Fibroblast of skin of scalp (primary cell): ENCODE results near the gene PACS2.
A peak's percentile ranks its signal among the peaks of the same experiment; 100 is the strongest.
"Not testable (repeated sequence)": the region's sequence is repeated elsewhere in the genome, so short reads cannot be mapped to it uniquely, and the experiment has no call there.

ENCODE experiments used
- DNase-seq: peaks from one replicate; pipeline ENCODE4 v3.0.0-alpha.2; 2013

The PACS2 gene

DNA sequence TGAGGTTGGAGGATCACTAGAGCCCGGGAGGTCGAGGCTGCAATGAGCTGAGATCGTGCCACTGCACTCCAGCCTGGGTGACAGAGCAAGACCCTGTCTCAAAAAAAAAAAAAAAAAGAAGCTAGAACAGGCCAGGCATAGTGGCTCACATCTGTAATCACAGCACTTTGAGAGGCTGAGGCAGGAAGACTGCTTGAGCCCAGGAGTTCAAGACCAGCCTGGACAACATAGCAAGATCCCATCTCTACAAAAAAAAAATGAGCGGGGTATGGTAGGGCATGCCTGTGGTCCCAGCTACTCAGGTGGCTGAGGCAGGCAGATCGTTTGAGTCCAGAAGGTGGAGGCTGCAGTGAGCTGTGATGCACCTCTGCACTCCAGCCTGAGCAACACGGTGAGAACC lies 25.6 kb upstream of the PACS2 start:
- DNase-seq: not testable (repeated sequence)

DNA sequence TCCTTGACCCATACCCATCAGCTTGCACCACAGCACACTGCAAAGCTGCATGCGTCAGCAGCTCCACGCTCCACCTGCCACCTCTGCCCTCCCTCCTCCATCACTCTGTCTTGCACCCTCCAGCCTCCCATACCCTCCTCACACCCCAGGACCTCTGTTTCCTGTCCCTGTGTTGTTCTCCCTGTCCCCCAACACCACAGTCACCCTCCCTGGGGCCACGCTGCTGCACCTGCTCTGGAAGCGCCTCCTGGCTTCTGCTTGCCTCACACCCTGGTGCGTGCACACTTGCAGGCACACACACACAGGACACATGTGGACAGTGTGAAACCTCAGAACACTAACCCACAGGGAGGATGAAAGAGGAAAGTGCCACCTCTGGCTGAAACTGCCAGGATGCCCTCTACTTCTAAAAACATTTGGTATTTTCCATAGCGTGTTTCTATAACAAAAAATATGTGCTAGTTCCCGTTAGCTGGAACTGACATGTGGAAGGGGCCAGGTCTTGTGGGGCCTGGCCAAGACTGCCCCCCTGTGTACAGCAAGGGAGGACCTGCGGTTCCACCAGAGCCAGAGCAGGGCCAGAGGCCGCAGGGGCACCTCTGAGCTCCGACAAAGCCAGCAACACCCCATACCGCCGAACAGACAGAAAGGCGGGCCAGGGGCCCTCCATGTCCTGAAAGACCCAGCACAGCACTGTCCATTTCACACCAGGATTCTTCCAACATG lies 23.8 kb upstream of the PACS2 start:
- DNase-seq: no peak

DNA sequence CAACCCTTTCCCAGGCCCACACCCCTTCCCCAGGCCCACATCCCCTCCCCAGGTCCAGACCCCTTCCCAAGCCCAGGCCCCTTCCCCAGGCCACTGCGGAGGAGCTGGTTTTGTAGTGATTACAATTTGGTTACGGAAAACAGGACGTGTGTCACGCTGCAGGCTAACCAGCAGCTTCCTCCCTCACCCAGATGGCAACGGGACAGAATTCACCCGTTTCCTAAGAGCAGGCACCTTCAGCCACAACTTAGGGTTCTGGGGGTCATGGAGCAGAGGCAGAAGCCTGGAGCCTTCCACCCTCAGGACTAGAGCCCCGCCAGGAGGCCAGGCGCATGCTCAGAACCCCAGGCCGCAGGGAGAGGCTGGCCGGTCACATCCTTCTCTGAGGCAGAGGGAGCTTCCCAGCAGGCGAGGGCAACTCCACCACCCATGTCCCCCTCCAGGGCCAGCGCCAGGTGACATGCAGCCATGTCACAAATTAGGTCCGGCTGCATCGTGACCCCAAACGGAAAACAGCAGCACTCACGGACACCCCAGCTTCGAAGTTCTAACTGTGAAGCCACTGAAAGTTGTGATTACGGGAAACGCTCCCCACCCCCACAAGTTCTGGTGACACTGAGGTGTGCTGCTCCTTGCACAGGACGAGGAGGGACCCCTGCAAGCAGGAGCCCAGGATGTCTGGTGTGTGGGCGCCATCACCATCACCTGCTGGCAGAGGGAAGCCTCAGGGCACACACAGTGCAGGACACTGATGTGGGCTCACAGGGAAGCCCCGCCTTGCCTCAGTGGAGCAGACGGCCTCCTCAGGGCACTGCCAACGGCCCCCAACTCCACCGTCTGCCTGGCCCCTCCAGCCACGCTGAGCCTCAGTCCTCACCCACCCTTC lies 21.5 kb upstream of the PACS2 start:
- no peak for DNase-seq

DNA sequence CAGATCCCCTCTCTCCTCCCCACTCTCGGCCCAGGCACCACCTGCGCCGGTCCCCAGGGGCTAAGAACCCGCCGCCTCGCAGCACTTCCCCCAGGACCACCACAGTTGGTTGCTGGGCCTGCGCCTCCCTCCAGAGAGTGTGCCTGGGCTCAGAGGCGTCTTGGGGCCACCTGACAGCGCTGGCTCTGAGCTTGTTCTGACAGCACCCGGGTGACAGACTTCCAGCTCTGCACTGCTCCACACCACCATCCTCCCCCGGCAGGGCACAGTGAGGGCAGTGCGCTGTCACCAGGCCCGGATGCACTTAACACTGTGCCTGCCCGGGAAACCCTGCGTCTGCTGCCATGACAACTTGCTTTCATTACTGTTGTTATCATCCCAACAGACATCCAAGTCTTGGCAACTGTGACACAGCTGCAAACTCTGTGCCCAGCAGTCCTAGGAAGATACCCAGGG lies 20.4 kb upstream of the PACS2 start:
- DNase-seq: peak; percentile 34

DNA sequence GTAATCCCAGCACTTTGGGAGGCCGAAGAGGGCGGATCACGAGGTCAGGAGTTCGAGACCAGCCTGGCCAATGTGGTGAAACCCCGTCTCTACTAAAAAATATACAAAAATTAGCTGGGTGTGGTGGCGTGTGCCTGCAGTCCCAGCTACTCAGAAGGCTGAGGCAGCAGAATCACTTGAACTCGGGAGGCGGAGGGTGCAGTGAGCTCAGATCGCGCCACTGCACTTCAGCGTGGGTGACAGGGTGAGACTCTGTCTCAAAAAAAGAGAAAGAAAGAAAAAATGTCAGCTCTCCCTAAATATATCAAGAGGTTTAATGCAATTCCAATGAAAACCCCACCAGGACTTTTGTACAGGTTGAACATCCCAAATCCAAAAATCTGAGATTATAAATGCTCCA lies 17.2 kb upstream of the PACS2 start:
- DNase-seq: not testable (repeated sequence)

DNA sequence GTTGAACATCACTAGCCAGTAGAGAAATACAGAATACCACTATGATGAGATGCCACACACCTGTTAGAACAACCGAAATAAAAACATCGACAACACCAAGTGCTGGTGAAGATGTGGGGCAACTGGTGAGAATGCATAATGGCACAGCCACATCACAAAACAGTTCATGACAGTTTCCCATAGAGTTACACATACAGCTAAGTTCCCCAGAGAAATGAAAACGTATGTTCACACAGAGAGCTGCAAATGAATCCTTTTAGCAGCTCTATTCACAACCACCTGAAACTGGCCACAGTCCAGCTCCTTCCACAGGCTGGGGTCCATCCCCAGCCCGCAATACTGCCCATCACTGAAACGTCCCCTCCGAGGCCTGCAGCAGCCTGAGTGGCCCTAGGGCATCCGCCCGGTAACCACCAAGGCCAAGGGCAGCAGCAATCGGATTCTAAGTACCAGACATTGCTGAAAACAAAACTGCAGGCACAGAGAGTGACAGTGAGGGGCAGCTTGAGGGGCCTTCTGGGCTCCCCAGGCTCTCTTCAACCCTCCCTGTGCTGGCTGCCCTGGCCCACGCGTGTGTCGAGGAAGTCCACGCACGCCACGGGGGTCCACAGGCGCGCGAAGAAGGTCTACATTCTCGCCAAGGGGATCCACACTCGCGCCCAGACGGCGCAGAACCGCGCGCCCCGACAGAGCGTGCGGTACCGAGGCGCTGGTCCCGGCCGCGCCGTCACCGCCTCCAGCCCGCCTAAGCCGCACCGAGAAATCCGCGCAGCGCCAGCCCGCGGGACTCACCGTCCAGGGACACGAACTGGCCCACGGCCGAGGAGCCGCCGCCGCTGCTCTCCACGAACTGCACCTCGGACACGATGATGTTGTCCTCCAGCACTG lies 14.7 kb upstream of the PACS2 start:
- no peak for DNase-seq

- peak; percentile 93 for DNase-seq
These were observed 13.9 kb upstream of the PACS2 start, which contains the start of gene BRF1 for GRCh38 chr14:105300542-105301102. Gene BRF1 (minus strand): TSS chr14:105301001. CDS start chr14:105300629, 372 bp downstream.

- DNase-seq: peak; percentile 94
These were observed 13.2 kb upstream of the PACS2 start for GRCh38 chr14:105301103-105301914.

- DNase-seq: not testable (repeated sequence)
These were observed 12.7 kb upstream of the PACS2 start for GRCh38 chr14:105301915-105302249.

DNA sequence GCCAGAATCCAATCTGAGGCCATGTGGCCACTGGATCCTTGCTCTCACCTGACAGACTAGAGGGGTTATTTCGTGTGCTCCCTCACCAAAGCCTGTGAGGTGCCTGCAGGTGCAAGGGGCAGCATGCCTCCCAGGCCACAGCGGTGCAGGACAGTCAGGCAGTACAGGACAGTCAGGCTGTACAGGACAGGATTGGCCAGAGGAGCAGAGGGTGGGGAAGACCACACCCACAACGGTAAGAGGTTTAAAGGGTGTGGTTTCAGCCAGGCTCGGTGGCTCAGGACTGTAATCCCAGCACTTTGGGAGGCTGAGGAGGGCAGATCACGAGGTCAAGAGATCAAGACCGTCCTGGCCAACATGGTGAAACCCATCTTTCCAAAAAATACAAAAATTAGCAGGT lies 10.6 kb upstream of the PACS2 start:
- no peak for DNase-seq

DNA sequence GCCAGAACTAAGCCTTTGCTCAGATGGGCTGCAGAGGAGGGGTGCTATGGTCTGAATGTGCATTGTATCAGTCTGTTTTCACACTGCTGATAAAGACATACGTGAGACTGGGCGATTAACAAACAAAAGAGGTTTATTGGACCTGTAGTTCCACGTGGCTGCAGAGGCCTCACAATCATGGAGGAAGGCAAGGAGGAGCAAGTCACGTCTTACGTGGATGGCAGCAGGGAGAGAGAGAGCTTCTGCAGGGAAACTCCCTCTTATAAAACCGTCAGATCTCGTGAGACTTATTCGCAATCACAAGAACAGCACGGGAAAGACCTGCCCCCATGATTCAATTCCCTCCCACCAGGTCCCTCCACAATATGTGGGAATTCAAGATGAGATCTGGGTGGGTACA lies 10.0 kb upstream of the PACS2 start:
- DNase-seq: no peak

- no peak for DNase-seq
These were observed 9.2 kb upstream of the PACS2 start for GRCh38 chr14:105305345-105305744.

DNA sequence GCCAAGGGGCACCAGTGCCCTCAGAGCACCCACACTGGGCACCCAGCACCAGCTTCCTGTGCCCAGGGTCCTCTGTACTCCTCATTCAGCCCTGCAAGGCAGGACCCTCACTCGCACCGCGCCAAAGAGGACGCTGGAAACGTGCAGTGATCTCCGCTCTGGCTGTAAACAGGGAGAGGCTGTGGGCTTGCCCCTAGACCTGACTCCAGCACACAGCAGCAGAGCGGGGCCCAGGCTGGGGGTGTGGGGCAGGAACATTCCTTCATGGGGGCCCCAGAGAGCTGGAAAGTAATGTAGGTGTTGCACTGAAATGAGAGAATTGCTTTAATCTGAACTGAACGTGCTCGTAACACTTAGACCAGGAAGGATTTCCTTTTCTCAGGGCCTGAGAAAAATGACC lies 8.8 kb upstream of the PACS2 start:
- DNase-seq: no peak

DNA sequence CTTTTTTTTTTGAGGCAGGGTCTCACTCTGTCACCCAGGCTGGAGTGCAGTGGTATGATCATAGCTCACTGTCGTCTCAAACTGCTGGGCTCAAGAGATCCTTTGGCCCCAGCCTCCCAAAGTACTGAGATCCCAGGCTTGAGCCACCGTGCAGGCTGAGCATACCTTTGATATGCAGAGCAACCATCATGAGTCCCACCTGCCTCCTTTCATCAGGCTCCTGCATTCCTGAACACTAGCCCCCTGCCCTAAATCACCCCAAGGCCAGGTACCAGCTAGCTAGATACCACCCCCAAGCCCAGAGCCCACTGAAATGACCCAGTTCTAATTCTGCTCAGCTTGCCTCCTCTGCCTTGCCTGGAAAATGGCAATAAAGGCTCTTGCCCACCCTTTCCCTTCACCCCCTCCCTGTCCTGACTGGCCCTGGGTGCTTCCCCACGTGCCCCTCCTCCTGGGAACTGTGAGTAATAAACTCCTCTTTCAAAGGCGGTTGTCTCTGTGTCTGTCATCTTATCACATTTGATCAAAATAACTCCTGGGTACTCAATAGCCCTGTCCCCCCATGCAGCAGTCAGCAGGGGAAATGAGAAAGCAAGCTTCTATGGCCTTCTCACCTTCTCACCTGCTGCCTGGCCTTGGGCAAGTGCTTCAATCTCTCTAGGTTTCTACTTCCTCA lies 7.4 kb upstream of the PACS2 start:
- no peak for DNase-seq

DNA sequence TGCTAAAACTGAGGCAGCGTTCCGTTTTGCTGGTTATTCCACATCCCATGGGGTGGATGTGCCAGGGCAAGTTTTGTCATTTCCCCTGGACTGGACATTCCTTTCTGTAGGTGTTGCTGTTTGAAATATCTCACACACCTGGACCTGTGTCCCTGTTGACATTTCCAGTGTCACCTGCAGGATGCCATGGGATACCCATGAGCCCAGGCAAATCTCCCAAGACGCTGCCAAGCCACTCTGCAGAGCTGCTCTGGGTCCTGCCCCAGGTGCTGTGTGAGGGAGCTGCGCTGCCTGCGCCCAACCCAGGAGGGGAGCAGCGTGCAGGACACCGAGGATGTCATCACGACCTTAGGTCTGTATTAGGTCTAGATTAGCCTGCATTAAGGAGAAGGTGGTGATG lies 5.2 kb upstream of the PACS2 start:
- no peak for DNase-seq

GRCh38 chr14:105311838-105312237 lies 2.7 kb upstream of the PACS2 start:
- no peak for DNase-seq

DNA sequence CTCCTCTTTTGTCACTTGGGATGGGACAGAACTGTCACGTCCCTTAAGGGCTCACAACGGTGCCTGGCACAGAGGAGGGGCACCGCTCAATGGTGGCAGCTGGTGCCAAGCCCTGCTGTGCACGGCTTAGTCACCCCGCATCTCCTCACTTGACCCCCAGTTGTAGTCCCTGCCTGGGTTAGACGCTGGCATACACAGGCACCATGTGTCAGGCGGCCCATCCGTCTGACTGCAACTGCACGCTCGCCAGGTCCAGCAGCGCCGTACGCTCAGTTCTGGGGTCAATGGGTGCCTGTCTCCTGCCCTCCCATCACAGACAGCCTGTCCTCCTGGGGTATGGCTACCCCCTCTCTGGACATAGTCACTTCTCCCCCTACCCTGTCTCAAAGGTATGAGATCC lies 1.6 kb upstream of the PACS2 start:
- DNase-seq: no peak

GRCh38 chr14:105313381-105314286 lies 914 bp upstream of the PACS2 start:
- DNase-seq: no peak

DNA sequence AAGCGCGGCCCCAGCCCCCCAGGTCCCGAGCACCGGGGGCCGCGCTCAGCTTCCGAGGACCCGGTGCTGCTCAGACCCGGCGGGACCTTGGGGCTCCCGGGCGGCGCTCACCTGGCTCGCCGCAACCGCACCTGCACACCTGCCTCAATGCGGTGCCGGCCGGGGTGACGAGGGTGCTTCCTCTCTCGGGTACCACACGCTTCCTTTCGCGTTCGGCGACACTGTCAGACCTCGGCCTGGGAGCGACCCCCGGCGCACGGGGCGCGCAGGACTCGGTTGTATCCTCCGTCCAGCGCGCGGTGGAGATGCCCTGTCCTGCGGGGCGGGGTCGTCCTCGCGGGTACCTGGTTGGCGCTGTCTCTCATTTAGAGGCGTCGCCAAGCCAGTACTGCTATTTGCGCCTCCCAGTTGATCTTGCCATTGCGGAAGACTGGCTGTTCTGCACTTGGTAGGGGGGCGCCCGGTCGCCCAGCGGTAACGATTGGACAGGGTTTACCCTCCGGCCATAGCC lies 718 bp downstream of the PACS2 start:
- no peak for DNase-seq
